Stimulated activated naive B cell treated with anti-CD40 and anti-IgM and Interleukin-4, amounts not matched to agents 10 μg/mL and 1 μg/mL and 100 μg/mL, for 72 hours (primary cell): ENCODE measurements around the gene TRIM29.
"Not testable (repeated sequence)": the region's sequence is repeated elsewhere in the genome, so short reads cannot be mapped to it uniquely, and the experiment has no call there.

Experiments used
- ATAC-seq, 2 donors: fragments of 150-1000 bp; cut with Tn5 transposase; replicated peaks; 2 replicates each; pipeline ENCODE4 v1.10.0; 2021; ENCODE audit warnings: moderate library complexity in 1 of 2
- DNase-seq: peaks from one replicate; pipeline ENCODE4 v3.0.0; 2021
- H3K27ac Mint-ChIP-seq: one replicate; pipeline ENCODE4 v1.8.0; 2022; ENCODE audit warnings: mild to moderate bottlenecking, mixed read lengths
- H3K27me3 Mint-ChIP-seq, 2 donors: one replicate each; pipeline ENCODE4 v1.8.0; 2022; ENCODE audit warnings: mixed read lengths in 2 of 2
- H3K36me3 Mint-ChIP-seq, 2 donors: one replicate each; pipeline ENCODE4 v1.8.0; 2022; ENCODE audit warnings: mixed read lengths in 2 of 2, mild to moderate bottlenecking in 1 of 2
- H3K4me1 Mint-ChIP-seq, 2 donors: one replicate each; pipeline ENCODE4 v1.8.0; 2022; ENCODE audit warnings: mixed read lengths in 2 of 2, mild to moderate bottlenecking in 1 of 2
- H3K4me3 Mint-ChIP-seq, 2 donors: one replicate each; pipeline ENCODE4 v1.8.0; 2022; ENCODE audit warnings: mild to moderate bottlenecking in 2 of 2, mixed read lengths in 2 of 2, moderate library complexity in 1 of 2
- H3K9me3 Mint-ChIP-seq, 2 donors: one replicate each; pipeline ENCODE4 v1.8.0; 2022; ENCODE audit warnings: mixed read lengths in 2 of 2, mild to moderate bottlenecking in 1 of 2

The TRIM29 gene

DNA sequence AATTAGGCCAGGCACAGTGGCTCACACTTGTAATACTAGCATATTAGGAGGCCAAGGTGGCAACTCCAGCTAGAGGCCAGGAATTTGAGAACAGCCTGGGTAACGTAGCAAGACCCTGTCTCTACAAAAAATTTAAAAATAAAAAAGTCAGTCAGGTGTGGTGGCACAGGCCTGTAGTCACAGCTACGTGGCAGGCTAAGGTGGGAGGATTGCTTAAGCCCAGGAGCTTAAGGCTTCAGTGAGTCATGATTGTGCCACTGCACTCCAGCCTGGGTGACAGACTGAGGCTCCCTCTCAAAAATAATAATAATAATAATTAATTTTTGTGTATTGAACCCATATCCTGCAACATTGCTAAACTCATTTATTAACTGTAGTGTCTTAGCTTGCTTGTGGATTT is 15.3 kb upstream of the TRIM29 start:
- no peak for DNase-seq
- no peaks in the 10 kb centered on the region for H3K4me1 Mint-ChIP-seq
- no peak for ATAC-seq
- peaks cover 9% of the 10 kb centered on the region in 2 donors for H3K9me3 Mint-ChIP-seq
- no peak overlapping the region for H3K27ac Mint-ChIP-seq
- H3K27me3 Mint-ChIP-seq: peaks cover 40 to 46% of the 10 kb centered on the region in 2 donors
- H3K4me3 Mint-ChIP-seq: no peak overlapping the region
- no peaks in the 10 kb centered on the region for H3K36me3 Mint-ChIP-seq

DNA sequence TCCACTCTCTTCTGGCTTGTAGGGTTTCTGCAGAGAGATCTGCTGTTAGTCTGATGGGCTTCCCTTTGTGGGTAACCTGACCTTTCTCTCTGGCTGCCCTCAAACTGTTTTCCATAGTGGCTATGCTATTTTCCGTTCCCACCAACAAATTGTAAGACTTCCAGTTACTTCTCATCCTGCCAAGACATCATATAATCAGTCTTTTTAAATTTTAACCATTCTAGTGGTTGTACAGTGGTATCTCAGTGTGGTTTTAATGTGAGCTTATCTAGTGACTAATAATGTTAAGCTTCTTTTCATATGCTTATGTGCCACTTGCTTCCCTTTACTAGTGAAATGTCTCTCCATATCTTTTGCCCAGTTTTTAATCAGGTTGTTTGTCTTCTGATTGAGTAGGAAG is 13.6 kb upstream of the TRIM29 start:
- H3K4me3 Mint-ChIP-seq: no peak overlapping the region
- DNase-seq: no peak
- no peak for ATAC-seq
- H3K27ac Mint-ChIP-seq: no peak overlapping the region
- no peaks in the 10 kb centered on the region for H3K4me1 Mint-ChIP-seq
- H3K9me3 Mint-ChIP-seq: peaks cover 6 to 7% of the 10 kb centered on the region in 2 donors
- peaks cover 44 to 49% of the 10 kb centered on the region in 2 donors for H3K27me3 Mint-ChIP-seq
- H3K36me3 Mint-ChIP-seq: no peaks in the 10 kb centered on the region

DNA sequence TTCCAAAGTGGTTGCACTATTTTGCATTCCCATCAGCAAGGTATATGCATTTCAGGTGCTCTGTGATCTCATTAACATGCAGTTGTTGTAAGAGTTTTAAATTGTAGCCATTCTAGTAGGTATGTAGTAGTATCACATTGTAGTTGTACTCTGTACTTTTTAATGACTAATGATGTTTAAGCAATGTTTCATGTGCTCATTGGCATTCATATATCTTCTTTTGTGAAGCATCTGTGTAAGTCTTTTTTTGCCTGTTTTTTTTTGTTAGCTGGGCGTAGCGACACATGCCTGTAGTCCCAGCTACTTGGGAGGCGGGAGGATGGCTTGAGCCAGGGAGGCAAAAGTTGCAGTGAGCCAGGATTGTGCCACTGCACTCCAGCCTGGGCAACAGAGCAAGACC is 11.3 kb upstream of the TRIM29 start:
- no peak overlapping the region for H3K27ac Mint-ChIP-seq
- no peak for DNase-seq
- ATAC-seq: no peak
- no peaks in the 10 kb centered on the region for H3K4me1 Mint-ChIP-seq
- no peak overlapping the region for H3K4me3 Mint-ChIP-seq
- peaks cover 6 to 7% of the 10 kb centered on the region in 2 donors for H3K9me3 Mint-ChIP-seq
- peaks cover 38 to 51% of the 10 kb centered on the region in 2 donors for H3K27me3 Mint-ChIP-seq
- H3K36me3 Mint-ChIP-seq: no peaks in the 10 kb centered on the region

DNA sequence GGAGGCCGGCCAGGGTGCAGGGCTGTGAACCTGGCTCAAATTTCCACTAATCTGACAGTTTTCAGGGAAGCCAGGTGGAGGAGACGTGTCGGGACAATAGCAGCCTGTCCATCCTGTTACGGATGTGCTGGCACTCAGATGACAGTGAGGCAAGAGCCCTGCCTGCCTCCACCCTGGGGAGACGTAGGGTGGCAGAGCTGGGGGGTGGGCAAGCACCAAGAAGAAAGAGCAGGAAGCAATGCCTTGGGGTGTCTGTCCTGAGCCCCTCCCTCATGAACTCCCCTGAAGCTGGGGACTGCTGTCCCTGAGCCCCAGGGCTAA is 10.0 kb upstream of the TRIM29 start:
- Mint-ChIP-seq H3K9me3 (peaks cover 6 to 7% of the 10 kb centered on the region in 2 donors), H3K27me3 (peaks cover 32 to 49% of the 10 kb centered on the region in 2 donors), H3K27ac (no peak overlapping the region), H3K4me1 (no peaks in the 10 kb centered on the region), H3K4me3 (no peak overlapping the region), H3K36me3 (no peaks in the 10 kb centered on the region)
- no peak for DNase-seq
- no peak for ATAC-seq

DNA sequence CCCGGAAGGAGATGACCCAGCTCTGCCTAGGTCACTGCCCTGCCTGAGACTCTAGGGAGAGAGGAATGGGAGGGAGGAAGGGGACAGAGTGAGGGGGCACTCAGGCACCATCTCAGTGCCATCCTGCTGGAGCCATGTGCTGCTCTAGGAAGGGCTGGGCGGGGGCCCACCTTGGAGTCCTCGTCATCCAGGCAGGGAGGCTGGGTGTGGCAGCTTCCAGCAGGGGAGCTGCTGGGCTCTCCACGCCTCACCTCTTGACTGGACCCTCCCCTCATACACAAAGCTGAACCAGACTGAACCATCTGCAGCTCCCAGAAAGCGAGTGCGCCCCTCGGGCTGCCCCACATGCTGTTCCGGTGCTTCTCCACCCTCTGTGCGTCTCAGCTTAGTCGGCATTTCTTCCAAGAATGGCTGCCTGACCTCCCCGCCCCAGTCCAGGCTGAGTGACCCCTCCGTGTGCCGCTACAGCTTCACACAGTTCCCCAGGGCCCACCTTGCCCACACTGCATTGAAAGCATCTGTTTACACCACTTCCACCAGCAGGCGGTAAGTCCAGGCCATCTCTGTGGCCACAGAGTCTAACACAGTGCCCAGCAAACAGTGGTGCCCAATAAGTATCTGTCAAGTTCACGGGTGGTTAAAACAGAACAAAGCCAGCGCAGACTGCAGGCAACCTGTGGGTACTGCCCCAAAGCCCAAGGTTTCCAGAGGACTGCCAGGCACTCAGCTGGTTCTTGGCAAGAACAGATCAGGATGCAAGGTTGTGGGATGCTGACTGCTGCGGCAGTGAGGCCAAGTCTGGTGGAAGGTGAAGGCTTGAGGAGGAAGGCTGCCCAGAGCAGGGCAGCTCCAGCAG is 9.4 kb upstream of the TRIM29 start:
- Mint-ChIP-seq H3K27ac (no peak overlapping the region), H3K4me3 (no peak overlapping the region), H3K4me1 (no peaks in the 10 kb centered on the region), H3K9me3 (peaks cover 6 to 7% of the 10 kb centered on the region in 2 donors), H3K36me3 (no peaks in the 10 kb centered on the region), H3K27me3 (peaks cover 32 to 49% of the 10 kb centered on the region in 2 donors)
- DNase-seq (no peak), ATAC-seq (no peak)

DNA sequence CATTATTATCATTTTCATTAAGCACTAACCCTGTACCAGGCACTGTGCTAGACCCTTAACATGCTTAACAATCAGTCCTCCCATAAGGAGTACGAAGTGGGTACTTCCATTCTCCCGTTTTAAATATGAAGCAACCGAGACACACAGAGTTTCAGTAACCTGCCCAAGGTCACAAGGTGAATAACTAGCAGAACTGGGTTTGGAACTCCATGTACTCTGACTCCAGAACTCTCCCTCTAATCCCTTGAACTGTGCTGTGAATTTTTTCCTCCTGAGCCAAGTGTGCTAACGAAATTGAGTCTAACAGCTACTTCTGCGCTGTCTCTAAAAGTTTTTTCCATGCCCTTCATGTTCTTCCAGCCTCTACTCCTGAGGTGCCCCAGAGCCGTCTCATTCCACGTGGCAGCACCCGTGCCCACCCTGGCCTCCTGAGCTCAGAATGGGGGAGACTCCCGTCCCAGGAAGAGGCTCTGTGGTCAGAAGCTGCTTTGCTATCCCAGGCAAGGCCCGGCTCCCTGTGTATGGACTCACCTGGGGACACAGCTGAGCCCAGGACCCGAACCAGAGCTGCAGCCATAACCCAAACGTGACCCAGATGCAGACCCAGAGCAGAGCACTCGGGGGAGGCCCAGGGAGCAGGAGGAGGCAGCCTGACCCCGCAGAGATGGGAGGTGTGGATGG is 8.6 kb upstream of the TRIM29 start:
- no peaks in the 10 kb centered on the region for H3K4me1 Mint-ChIP-seq
- H3K36me3 Mint-ChIP-seq: no peaks in the 10 kb centered on the region
- no peak overlapping the region for H3K27ac Mint-ChIP-seq
- H3K27me3 Mint-ChIP-seq: peaks cover 34 to 49% of the 10 kb centered on the region in 2 donors
- ATAC-seq (no peak), DNase-seq (no peak)
- no peak overlapping the region for H3K4me3 Mint-ChIP-seq
- H3K9me3 Mint-ChIP-seq: peaks cover 6 to 7% of the 10 kb centered on the region in 2 donors

DNA sequence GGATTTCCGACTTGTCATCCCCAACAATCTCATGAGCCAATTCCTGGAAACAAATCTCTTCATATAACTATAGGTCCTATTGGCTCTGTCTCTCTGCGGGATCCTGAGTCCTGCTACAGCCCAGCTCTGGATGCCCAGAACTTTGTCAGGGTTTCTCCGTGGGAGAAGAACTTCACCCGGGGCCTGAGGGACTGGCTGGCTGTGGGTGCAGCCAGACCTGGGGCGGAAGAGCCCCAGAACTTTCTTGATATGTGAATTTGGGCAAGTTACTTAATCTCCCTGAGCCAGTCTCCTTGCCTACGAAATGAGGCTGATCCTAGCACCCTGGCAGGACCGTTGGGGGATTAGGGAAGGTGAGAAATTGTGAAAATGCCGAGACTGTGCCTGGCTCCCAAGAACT is 6.6 kb upstream of the TRIM29 start:
- Mint-ChIP-seq H3K27me3 (peaks cover 29 to 54% of the 10 kb centered on the region in 2 donors), H3K36me3 (no peaks in the 10 kb centered on the region)

DNA sequence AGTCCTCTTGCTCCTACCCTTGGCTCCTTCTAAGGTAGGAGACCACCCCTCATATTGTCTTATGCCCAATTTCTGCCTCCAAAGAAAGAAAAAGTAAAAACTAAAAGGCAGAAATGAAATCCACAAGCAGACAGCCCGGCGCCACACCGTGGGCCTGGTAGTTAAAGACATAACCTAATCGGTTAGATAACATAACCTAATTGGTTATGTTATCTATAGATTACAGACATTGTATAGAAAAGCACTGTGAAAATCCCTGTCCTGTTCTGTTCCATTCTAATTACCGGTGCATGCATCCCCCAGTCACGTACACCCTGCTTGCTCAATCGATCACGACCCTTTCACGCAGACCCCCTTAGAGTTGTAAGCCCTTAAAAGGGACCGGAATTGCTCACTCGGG is 5.6 kb upstream of the TRIM29 start:
- H3K27ac Mint-ChIP-seq, H3K36me3 Mint-ChIP-seq, H3K4me3 Mint-ChIP-seq, ATAC-seq, H3K4me1 Mint-ChIP-seq, DNase-seq, H3K9me3 Mint-ChIP-seq: not testable (repeated sequence)
- H3K27me3 Mint-ChIP-seq: peaks cover 30 to 46% of the 10 kb centered on the region in 2 donors

More for the DNA sequence above, 6.6 kb upstream of the TRIM29 start:
- Mint-ChIP-seq H3K9me3 (no peaks in the 10 kb centered on the region), H3K4me3 (no peak overlapping the region), H3K4me1 (no peaks in the 10 kb centered on the region), H3K27ac (no peak overlapping the region)
- ATAC-seq: no peak
- DNase-seq: no peak

DNA sequence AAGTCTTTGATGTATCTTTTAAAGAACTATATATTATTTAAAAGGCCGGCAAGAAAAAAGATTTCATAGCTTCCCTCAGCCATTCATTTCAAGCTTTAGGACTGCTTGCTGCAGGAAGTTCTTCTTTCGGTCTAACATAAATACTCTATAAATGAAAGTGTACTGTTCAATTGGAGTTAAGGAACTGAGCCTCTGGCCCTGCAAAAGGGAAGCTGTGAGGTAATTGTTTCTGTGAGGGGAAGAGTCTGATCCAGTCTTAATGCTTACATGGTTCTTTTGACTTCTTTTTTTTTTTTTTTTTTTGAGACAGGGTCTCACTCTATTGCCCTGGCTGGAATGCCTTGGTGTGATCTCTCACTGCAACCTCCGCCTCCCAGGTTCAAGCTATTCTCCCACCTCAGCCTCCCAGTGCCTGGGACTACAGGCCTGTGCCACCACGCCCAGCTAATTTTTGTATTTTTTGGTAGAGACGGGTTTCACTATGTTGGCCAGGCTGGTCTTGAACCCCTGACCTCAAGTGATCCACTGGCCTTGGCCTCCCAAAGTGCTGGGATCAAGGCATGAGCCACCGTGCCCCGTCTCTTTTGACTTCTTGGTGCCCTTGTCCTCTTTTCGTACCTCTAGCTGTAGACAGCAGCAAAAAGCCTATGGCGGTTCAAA is 4.7 kb upstream of the TRIM29 start:
- DNase-seq: no peak
- ATAC-seq: no peak

DNA sequence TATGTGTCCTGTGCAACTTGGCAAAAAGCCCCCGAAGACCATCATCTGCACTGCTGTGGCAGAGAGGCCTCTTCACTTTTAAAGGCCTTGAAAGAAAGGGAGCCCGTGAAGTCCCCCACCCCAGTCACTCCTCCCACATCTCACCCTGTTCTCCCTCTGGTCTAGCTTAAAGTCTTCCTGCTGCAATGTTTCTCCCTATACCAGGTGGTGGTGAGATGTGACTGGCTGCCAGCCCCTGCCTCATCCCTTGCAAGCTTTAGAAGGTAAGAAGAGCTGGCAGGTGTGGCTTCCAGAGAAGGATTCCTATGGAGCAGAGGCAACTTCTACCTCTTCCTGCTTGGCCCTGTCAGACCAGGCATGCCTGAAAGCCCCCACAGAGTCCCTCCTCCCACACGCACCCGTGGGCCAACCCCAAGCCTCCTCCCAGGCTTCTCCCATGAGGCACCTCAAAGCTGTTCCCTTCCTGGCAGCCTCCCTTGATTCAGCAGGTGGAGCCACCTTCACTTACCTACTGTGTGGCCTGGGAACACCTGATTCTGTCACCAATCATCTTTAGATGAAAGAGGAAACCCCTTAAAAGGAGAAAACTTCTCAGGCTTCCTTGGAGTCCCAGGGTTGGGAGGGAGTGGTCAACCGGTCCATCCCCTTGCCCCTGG is 4.0 kb upstream of the TRIM29 start:
- no peak for DNase-seq
- H3K27me3 Mint-ChIP-seq: peaks cover 30 to 36% of the 10 kb centered on the region in 2 donors
- no peaks in the 10 kb centered on the region for H3K36me3 Mint-ChIP-seq
- no peaks in the 10 kb centered on the region for H3K4me1 Mint-ChIP-seq
- H3K27ac Mint-ChIP-seq: no peak overlapping the region
- ATAC-seq: no peak
- H3K9me3 Mint-ChIP-seq: no peaks in the 10 kb centered on the region
- no peak overlapping the region for H3K4me3 Mint-ChIP-seq

More for the DNA sequence above, 4.7 kb upstream of the TRIM29 start:
- Mint-ChIP-seq H3K9me3 (no peaks in the 10 kb centered on the region), H3K4me3 (no peak overlapping the region), H3K4me1 (no peaks in the 10 kb centered on the region), H3K27me3 (peaks cover 30 to 40% of the 10 kb centered on the region in 2 donors), H3K36me3 (no peaks in the 10 kb centered on the region), H3K27ac (no peak overlapping the region)

DNA sequence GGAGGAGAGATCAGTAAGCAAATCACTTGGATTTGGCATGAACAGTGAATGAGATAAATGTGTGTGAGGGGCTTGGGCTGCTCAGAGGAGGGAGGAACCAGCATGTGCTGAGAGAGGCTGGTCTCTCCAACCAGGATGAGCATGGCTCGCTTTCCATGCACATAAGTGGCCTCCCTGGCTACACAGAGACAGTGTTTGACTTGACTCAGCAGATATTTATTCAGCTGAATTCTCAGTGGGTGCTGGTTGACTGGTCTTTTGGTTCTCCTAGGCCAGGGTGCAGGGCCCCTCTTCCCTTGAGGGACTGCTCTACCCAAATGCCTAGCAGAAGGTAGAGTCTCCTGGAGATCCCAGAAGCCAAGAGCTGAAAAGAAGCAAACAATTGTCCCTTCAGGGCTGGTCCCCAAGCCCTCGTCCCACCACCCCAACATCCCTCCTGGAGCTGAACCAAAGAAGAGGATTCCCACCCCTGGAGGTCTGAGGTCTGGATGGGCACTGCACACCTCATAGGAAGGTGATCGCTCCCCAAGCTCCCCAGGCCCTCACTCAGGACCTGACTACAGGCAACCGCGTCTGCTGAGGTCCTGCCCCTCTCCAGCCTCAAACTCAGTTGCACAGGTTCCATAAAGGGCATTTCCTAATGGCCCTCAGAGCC is 3.3 kb upstream of the TRIM29 start:
- ATAC-seq: no peak

DNA sequence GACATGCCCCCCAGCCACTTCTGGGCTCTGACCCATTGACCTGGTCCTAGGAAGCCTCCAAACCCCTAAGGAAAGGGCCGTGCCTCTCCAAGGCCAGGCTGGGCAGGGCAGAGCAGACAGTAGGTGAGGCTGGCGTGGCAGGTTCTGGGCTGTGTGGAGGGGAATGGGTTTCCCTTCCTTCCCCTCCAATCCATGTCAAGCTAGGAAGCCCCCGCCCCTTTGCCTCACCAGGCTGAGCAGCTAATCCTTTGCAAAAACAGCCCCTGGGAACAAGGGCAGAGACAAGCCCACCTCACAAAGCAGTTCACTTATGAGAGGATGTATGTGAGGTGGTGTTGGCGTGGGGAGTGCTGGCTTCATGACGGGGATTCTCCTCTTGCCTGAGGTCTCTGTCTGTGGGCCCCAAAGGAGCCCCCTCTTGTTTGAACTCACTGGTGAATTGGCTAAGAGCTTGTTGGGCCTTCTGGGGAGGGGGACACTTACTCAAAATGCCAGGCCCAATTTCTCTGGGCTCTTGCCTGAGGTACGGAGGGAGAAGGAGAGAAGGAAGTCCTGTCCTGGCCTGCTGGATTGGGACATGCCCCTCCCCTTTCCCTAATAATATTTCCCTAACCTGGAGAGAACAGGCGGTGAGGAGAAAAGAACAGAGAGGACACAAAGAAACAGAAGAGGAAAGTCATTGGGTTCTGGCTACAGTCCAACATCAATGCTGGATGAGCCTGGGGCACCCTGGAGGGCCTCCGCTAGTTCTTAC is 1.6 kb upstream of the TRIM29 start:
- H3K27me3 Mint-ChIP-seq: peaks cover 19 to 20% of the 10 kb centered on the region in 2 donors
- no peaks in the 10 kb centered on the region for H3K4me1 Mint-ChIP-seq
- no peaks in the 10 kb centered on the region for H3K9me3 Mint-ChIP-seq
- no peak overlapping the region for H3K4me3 Mint-ChIP-seq
- no peaks in the 10 kb centered on the region for H3K36me3 Mint-ChIP-seq
- ATAC-seq (no peak), DNase-seq (no peak)
- H3K27ac Mint-ChIP-seq: no peak overlapping the region

More for the DNA sequence above, 3.3 kb upstream of the TRIM29 start:
- H3K27me3 Mint-ChIP-seq: peaks cover 23 to 32% of the 10 kb centered on the region in 2 donors
- no peaks in the 10 kb centered on the region for H3K9me3 Mint-ChIP-seq
- H3K4me1 Mint-ChIP-seq: no peaks in the 10 kb centered on the region
- DNase-seq: no peak
- H3K4me3 Mint-ChIP-seq: no peak overlapping the region
- no peak overlapping the region for H3K27ac Mint-ChIP-seq
- no peaks in the 10 kb centered on the region for H3K36me3 Mint-ChIP-seq

DNA sequence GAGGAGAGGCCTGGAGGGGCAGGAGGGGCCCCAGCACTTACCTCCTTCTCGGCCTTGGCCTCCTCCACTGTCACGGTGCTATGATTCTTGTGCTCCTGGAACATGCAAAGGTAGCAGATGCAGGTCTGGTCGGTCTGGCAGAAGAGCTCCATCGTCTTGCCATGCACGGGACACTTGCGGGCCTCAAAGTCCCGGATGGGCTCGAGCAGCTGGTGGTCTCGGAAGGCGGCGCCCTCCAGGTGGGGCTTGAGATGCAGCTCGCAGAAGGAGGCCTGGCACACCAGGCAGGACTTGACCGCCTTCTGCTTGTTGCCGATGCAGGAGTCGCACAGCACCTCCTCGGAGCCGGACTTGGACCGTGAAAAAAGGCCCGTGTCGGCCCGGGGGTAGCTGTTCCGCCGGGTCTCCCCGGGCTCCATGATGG is 714 bp downstream of the TRIM29 start:
- H3K4me1 Mint-ChIP-seq: no peaks in the 10 kb centered on the region
- H3K27me3 Mint-ChIP-seq: peaks cover 17 to 18% of the 10 kb centered on the region in 2 donors
- H3K36me3 Mint-ChIP-seq: no peaks in the 10 kb centered on the region
- H3K27ac Mint-ChIP-seq: no peak overlapping the region
- ATAC-seq (no peak), DNase-seq (no peak)
- no peak overlapping the region for H3K4me3 Mint-ChIP-seq
- H3K9me3 Mint-ChIP-seq: no peaks in the 10 kb centered on the region
